Spleen (tissue), 11 donors: ENCODE results near the gene CCDC157. TPM values are rescaled to one million over a fixed set of nuclear protein-coding genes. Genes with fewer than 3 reads are reported as not detected.

Experiments used
- DNase-seq: peaks from one replicate; pipeline ENCODE4 v3.0.0-alpha.2; 2020
- H3K27ac ChIP-seq, 8 donors: fragments of 200-600 bp; sonication (generic) in 7 of 8; 1 replicate in 4 of 8; 2 replicates in 4 of 8; pipeline versions ENCODE4 v1.5.0 to v1.8.0; 2016 to 2021; ENCODE audit warnings: inconsistent platforms in 4 of 8, mild to moderate bottlenecking in 4 of 8, moderate library complexity in 1 of 8
- H3K27me3 ChIP-seq, 7 donors: fragments of 200-600 bp; sonication (generic) in 6 of 7; replicated peaks in 1 of 7; 1 replicate in 4 of 7; 2 replicates in 3 of 7; pipeline versions ENCODE4 v1.5.0 to v1.8.0; 2016 to 2021; ENCODE audit warnings: inconsistent platforms in 3 of 7, mild to moderate bottlenecking in 1 of 7
- H3K36me3 ChIP-seq, 6 donors: fragments of 200-600 bp; sonication (generic) in 5 of 6; 1 replicate in 4 of 6; 2 replicates in 2 of 6; pipeline versions ENCODE4 v1.5.0 to v1.8.0; 2016 to 2021; ENCODE audit warnings: inconsistent platforms in 2 of 6
- H3K4me1 ChIP-seq, 6 donors: fragments of 200-600 bp; sonication (generic) in 5 of 6; 1 replicate in 3 of 6; 2 replicates in 3 of 6; pipeline versions ENCODE4 v1.5.0 to v1.8.0; 2016 to 2021; ENCODE audit warnings: inconsistent platforms in 3 of 6
- H3K4me3 ChIP-seq, 8 donors: fragments of 200-600 bp; sonication (generic) in 7 of 8; 1 replicate in 4 of 8; 2 replicates in 4 of 8; pipeline versions ENCODE4 v1.5.0 to v1.8.0; 2016 to 2021; ENCODE audit warnings: inconsistent platforms in 4 of 8, mild to moderate bottlenecking in 4 of 8, moderate library complexity in 2 of 8
- H3K9me3 ChIP-seq, 8 donors: fragments of 200-600 bp; sonication (generic) in 7 of 8; 1 replicate in 4 of 8; 2 replicates in 4 of 8; pipeline versions ENCODE4 v1.5.0 to v1.8.0; 2016 to 2021; ENCODE audit warnings: inconsistent platforms in 4 of 8
- CTCF ChIP-seq, 11 experiments: fragments of 200-600 bp in 7 of 11; fragments of 450-650 bp in 4 of 11; sonication (generic) in 4 of 11; IDR thresholded peaks in 8 of 11; conservative IDR thresholded peaks in 3 of 11; 1 replicate in 7 of 11; 2 replicates in 4 of 11; pipeline versions ENCODE4 v1.4.0 to v1.8.0; 2016 to 2021; ENCODE audit warnings: antibody characterized with exemption in 11 of 11, inconsistent platforms in 4 of 11, mild to moderate bottlenecking in 1 of 11
- POLR2A ChIP-seq, 3 donors: fragments of 450-650 bp; IDR thresholded peaks; one replicate each; pipeline ENCODE4 v1.5.1; 2017; ENCODE audit warnings: antibody characterized with exemption in 3 of 3, mild to moderate bottlenecking in 1 of 3
- POLR2AphosphoS5 ChIP-seq, 3 donors: sonication (generic); formaldehyde crosslinking; IDR thresholded peaks; one replicate each; pipeline ENCODE4 v1.5.1; 2017; ENCODE audit warnings: antibody characterized with exemption in 3 of 3
- WGBS, 5 donors: extraction: QIAGEN DNeasy Blood & Tissue Kit in 3 of 5; methylation state at CpG; one replicate each; pipeline versions ENCODE4 v1.1.5 to v1.1.7; 2013 to 2018; 5-methylcytosine and 5-hydroxymethylcytosine counted together
- intact Hi-C: fragments of 100-400 bp; cut with DNase I; formaldehyde crosslinking; loops from one replicate; pipeline ENCODE4 v1.15.0; 2023; ENCODE audit warnings: low total_unique reads
- polyA plus RNA-seq, 3 donors: library from polyadenylated mRNA; stranded (reverse); fragments of 200-250 nt; gene quantifications; one replicate each; pipeline ENCODE4 v1.2.1, GENCODE V29; 2013
- total RNA-seq, 7 donors: library from RNA; depleted of rRNA in 3 of 7; stranded (reverse); fragments of >200 nt in 3 of 7; fragmentation: NEBNext Ultra II Directional in 4 of 7; extraction: Animal tissue kit (Norgen Biotek cat#: 25700) in 4 of 7; gene quantifications; one replicate each; pipeline versions ENCODE4 v1.1.0 to v1.2.1, GENCODE V29; 2016 to 2021
- donor health status: healthy with polysubstance abuse.
- donor health status: DM: no; HTN: no; CAD: no; lungs with moderate emphysema.
- donor health status: DM: no; HTN: no; CAD: no.
- donor health status: Bipolar disorder and iron deficiency.
- donor health status: healthy.
- donor health status: DM: no; HTN: no; CAD: no.
- donor health status: DM: yes; HTN: yes; CAD: no.

The CCDC157 gene
- total and polyA plus RNA-seq, 10 donors = 2.1 to 8.1 (median 3.7) TPM

- H3K27ac ChIP-seq = peak overlapping the region in 5 of 8 donors; percentile 5 to 91 (median 85)
- DNase-seq = no peak
- H3K4me1 ChIP-seq = peaks cover 85 to 100% (median 99%) of the 10 kb centered on the region in 6 donors
- intact Hi-C loops = no loop called here
- H3K9me3 ChIP-seq = no peaks in the 10 kb centered on the region
- 31 to 46% (median 35%) methylated on average over 7 to 8 of the region's 8 CpGs for WGBS, 5 donors
- TF ChIP-seq POLR2AphosphoS5 (IDR thresholded peaks at IDR 0.05) (peak in 1 of 3 donors; percentile 39), CTCF (IDR thresholded peaks at IDR 0.05 in 8 of 11, conservative IDR thresholded peaks at IDR 0.05 in 3 of 11) (no peak), POLR2A (IDR thresholded peaks at IDR 0.05) (no peak)
- H3K36me3 ChIP-seq = peaks cover 0 to 35% (median 0%) of the 10 kb centered on the region in 6 donors
- no peaks in the 10 kb centered on the region for H3K27me3 ChIP-seq
- no peak overlapping the region for H3K4me3 ChIP-seq
Observed at GRCh38 chr22:30314915-30315314, 41.9 kb upstream of the CCDC157 start.

DNA sequence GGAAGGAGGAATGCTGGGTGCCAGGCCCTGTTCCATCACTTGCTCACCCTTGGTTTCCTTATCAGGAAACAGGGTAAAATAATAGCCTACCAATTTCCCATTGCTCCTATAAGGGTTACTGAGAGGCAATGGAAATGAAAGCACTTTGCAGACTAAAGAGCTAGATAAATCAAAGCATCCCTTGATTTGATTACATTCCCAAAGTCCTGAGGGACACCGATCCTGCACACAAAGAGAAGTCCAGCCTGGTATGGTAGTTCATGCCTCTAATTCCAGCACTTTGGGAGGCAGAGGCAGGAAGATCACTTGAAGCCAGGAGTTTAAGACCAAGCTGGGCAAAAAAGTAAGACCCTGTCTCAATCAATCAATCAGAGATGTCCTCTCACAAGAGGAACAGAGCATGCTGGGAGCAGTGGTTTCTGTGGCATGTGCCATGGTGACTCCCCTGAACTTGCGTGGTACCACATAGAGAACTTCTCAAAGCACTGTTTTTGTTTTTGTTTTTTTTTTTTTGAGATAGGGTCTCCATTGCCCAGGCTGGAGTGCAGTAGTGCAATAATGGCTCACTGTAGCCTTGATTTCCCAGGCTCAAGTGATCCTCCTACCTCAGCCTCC is 40.7 kb upstream of the CCDC157 start:
- TF ChIP-seq CTCF (IDR thresholded peaks at IDR 0.05 in 8 of 11, conservative IDR thresholded peaks at IDR 0.05 in 3 of 11) (no peak), POLR2A (IDR thresholded peaks at IDR 0.05) (no peak), POLR2AphosphoS5 (IDR thresholded peaks at IDR 0.05) (no peak)
- H3K27me3 ChIP-seq = no peaks in the 10 kb centered on the region
- DNase-seq = no peak
- peaks cover 0 to 47% (median 0%) of the 10 kb centered on the region in 6 donors for H3K36me3 ChIP-seq
- intact Hi-C loops = no loop called here
- no peak overlapping the region for H3K4me3 ChIP-seq
- peaks cover 80 to 100% (median 98%) of the 10 kb centered on the region in 6 donors for H3K4me1 ChIP-seq
- no peaks in the 10 kb centered on the region for H3K9me3 ChIP-seq
- 85 to 89% (median 87%) methylated on average over 2 of the region's 2 CpGs for WGBS, 5 donors
- H3K27ac ChIP-seq = peak overlapping the region in 6 of 8 donors; percentile 5 to 91 (median 54)

DNA sequence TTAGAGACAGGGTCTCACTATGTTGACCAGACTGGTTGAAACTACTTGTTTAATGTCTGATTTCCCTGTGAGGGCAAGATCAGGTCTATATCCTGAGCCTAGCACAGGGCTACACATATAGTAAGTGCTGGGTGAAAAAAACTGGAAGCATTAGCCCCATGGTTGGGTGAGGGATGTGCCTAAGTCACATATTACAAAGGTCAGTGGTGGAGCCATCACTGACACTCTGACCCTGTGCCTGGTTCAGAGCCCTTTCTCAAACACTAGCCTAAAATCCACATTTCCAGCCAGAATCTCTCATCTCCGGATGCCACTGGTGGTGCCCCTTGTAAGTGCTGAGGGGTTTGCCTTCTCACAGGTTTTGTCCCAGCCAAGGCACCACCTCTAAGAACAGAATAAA is 39.0 kb upstream of the CCDC157 start:
- no peak for DNase-seq

More for the DNA sequence above, 39.0 kb upstream of the CCDC157 start:
- H3K36me3 ChIP-seq = peaks cover 0 to 54% (median 0%) of the 10 kb centered on the region in 6 donors
- H3K4me1 ChIP-seq = peaks cover 74 to 100% (median 95%) of the 10 kb centered on the region in 6 donors
- H3K27ac ChIP-seq = peak overlapping the region; percentile 4 to 91 (median 78)
- no peaks in the 10 kb centered on the region for H3K27me3 ChIP-seq
- peak overlapping the region in 1 of 8 donors; percentile 15 for H3K4me3 ChIP-seq
- intact Hi-C loops = no loop called here
- WGBS, 5 donors = 85 to 100% (median 100%) methylated on average over 1 of the region's 1 CpG
- no peak for TF ChIP-seq CTCF (IDR thresholded peaks at IDR 0.05 in 8 of 11, conservative IDR thresholded peaks at IDR 0.05 in 3 of 11)
- no peaks in the 10 kb centered on the region for H3K9me3 ChIP-seq
